Fibroblast of skin of right quadriceps (primary cell): Measurements from ENCODE around the gene ZNF764.
"Not testable (repeated sequence)": the region's sequence is repeated elsewhere in the genome, so short reads cannot be mapped to it uniquely, and the experiment has no call there.

Experiments used
- DNase-seq: peaks from one replicate; pipeline ENCODE4 v3.0.0-alpha.2; 2013

ZNF764 gene

DNA sequence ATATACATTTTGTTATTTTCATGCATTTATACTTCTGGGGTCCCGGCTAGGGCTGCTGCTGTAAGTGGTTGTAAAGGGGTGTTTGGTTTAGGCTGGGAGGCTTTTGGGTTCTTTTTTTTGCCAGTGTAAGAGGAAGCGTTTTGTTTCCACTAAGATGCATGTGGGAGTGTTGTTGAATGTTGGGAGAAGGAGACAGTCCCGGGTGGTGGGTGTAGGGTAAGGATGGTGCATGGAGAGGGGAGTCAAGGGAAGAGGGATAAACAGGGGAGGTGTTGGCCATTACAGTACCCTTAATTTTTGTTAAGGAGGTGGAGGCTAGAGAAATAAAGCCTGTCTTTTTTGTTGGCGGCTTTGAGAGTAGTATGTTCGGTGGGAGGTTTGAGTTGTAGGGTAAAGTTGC, 15.1 kb downstream of the ZNF764 start:
- no peak for DNase-seq

DNA sequence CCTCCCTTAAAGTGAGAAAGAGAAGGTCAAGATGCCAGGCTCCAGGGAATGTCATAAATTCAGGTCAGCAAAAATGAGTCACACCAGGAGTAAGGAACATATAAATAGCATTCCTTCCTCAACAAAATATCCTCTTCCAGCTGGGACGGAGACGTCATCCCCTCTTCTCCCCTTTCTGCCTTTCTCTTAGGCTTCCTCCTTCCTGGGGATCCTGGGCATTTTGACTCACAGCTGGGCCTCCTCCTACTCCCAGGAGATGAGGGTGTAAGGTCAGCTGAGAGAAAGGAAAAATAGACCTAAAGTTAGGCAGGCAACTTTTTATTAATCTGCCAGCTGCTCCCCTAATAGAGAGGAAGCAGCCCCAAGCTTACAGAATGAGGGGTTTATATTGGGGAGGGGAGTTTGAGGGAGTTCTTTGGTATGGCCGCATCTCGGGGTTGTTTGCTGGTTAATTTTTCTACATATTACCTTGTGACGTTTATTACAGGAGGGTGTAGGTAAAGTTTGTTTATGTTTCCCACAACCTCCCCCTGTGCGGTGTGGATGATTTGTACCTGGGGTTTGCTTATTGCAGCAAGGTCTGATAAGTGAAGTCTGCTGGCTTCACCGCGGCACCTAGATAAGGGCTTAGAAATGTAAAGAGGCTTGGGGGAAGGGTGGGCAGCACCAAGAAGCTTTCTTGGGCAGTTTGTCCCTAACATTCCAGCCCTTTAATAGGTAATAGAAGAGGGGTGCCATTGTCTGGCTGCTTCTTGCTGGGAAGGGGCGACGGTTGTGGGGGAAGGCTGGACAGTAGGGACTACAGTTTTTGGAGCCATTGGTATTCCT, 16.5 kb downstream of the ZNF764 start:
- DNase-seq = peak; percentile 65

DNA sequence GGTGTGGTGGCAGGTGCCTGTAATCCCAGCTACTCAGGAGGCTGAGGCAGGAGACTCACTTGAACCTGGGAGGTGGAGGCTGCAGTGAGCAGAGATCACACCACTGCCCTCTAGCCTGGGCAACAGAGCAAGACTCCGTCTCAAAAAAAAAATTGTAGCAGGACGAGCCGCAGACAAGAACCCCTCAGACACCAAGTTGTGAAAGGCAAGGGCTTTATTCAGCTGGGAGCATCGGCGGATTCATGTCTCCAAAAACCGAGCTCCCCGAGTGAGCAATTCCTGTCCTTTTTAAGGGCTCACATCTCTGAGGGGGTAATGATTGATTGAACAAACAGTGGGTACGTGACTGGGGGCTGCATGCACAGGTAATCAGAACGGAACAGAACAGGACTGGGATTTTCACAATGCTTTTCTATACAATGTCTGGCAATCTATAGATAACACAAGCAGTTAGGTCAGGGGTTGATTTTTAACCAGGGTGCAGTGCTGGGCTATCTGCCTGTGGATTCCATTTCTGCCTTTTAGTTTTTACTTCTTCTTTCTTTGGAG, 17.2 kb downstream of the ZNF764 start:
- DNase-seq = not testable (repeated sequence)

DNA sequence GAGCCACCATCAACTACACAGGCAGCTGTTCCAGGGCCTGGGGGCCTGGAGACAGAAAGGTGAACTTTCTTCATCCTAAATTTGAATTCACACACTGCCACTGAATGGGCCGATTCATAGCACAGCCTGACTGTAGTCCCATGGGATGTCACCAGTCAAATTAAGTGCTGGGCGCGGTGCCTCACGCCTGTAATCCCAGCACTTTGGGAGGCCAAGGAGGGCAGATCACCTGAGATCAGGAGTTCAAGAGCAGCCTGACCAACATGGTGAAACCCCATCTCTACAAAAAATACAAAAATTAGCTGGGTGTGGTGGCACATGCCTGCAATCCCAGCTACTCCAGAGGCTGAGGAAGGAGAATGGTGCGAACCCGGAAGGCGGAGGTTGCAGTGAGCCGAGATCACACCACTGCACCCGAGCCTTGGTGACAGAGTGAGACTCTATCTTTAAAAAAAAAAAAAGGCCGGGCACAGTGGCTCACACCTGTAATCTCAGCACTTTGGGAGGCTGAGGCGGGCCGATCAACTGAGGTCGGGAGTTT, 18.1 kb downstream of the ZNF764 start:
- not testable (repeated sequence) for DNase-seq

DNA sequence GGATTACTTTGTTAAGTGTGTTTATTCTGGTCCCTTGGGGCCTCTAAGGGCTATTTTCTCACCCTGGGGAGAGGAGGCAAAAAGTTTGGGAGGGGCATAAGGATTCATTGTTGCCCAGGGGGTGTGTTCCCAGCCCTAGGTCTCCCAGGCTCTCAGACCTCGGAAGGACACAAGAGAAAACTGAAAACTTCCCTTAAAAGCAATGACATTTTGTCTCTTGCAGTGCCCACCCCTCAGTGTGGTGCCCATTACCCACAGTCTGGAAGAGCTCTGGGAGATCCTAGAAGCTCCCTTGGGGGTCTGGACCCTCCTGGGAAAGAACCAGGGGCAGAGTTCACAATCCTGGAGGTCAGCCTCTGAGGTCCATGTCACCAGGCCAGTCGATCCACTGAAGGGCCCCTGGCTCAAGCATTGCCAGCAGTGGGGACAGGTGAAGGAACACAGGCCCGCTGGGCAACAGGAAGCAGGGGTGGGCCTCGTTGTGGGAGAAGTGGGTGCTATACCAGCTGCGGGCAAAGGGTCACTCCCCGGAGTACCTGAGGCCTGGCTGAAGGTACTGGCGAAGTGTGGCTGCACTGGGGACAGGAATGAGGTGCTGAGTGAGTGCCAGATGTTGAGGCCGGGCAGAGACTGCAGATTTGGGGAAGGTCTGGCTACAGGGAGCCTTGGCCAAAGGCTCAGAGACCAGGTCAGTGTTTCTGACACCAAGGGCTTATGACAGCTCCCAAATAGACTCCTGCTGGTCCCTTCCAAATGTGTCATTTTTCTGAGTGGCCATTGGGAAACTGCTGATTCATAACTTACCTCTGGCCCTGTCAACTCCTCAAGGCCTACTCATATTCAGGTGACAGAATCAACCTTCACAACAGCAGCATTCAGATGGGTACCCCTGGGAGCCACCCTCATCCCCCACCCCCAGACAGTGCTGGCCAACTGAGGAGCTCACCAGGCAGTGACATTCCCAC, 18.9 kb downstream of the ZNF764 start:
- DNase-seq = no peak

DNA sequence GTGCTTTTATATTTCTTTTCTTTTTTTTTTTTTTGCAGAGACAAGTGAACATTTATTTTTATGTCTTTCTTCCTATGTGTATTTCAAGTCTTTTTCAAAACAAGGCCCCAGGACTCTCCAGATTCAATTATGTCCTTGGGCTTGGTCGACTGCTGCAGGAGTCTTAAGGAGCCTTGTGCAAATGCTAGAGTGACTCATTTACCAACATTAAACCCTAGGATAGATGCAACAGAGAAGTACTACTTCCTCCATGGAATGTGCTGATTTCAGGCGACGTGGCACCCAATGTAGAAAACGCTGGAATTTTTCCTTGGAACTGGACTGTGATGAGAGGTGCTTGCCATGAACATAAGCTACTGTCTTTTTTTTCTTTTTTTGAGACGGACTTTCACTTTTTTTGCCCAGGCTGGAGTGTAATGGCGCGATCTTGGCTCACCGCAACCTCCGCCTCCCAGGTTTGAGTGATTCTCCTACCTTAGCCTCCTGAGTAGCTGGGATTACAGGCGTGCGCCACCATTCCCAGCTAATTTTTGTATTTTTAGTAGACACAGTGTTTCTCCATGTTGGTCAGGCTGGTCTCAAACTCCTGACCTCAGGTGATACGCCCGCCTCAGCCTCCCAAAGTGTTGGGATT, 21.7 kb downstream of the ZNF764 start:
- DNase-seq = not testable (repeated sequence)

DNA sequence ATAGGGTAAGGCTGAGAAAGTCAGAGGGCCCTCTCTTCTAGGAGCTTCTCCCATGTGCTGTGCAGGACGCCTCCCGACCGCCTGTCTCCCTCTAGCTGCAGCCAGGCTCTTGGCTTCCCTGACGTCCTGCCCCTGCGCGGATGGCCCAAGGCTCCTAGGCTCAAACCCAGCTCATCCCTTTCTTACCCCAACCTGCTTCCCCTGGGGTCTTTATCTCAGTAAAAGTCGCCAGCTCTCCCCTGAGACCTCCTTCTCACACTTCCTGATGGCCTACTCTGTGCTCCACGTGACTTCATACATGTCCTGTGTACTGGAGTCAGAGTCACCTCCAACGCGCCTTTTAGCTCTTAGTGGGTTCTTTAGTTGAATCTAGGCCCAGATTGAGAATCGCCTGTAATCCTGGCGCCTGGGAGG, 22.4 kb downstream of the ZNF764 start:
- peak; percentile 68 for DNase-seq

DNA sequence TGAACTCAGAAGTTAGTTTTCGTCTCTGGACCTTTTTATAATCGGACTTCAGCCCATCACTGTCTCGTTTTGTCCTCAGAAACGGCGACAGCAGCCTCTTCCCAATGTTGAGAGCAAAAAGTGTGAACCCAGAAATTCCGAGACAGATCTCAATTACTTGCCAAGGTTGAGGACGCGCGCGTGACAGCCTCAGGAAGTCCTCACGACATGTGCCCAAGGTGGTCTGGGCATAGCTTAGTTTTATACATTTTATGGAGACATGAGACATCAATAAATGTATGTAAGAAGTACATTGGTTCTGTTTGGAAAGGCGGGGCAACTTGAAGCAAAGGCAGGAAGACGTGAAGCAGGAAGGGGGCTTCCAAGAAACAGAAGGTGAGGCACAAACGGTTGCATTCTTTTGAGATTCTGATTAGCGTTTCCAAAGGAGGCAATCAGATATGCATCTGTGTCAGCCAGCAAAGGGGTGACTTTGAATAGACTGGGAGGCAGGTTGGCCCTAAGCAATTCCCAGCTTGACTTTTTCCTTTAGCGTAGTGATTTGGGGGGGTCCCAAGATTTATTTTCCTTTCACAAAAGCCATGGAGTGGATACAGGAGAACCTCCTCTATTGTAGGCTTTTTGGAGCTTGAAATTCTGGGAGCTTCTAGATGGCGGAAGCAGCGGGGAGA, 22.9 kb downstream of the ZNF764 start:
- no peak for DNase-seq

DNA sequence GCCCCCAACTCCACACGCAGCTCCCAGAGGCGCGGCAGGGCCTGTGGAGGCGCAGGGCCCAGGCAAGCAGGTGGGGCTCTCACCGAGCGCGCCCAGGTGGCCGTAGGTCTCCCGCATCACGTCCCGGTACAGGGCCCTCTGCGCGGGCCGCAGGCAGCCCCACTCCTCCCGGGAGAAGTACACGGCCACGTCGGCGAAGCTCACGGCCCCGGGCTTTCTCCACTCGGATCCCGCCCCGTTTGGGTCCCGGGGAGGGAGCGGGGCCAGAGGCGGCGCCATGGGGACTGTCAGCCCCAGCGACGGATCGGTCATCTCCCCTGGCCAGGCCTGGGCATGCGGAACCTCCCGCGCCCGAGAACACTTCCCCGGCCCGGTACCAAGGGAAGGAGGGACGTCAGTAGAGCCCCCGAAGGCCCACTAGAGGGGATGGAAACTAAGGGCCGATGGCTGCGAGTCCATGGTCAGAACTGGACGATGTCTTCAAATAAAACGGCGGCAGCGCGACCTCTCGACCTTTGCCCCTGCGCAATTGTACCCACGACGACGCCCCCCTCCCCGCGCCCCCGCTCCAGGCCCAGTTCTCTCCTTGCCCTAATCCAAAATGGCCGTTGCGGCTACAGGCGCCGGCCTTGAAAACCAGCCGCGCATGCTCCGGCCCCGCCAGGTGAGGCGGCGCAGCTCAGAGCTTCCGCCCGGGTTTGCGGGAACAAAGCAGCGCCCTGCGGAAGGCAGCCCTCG, 23.6 kb downstream of the ZNF764 start, which contains the start of gene ZNF747:
ZNF747 (minus strand) TSS at position 491 of the 738 bp plus-strand sequence; CDS start at position 312, 179 bp downstream.
- peak; percentile 84 for DNase-seq

DNA sequence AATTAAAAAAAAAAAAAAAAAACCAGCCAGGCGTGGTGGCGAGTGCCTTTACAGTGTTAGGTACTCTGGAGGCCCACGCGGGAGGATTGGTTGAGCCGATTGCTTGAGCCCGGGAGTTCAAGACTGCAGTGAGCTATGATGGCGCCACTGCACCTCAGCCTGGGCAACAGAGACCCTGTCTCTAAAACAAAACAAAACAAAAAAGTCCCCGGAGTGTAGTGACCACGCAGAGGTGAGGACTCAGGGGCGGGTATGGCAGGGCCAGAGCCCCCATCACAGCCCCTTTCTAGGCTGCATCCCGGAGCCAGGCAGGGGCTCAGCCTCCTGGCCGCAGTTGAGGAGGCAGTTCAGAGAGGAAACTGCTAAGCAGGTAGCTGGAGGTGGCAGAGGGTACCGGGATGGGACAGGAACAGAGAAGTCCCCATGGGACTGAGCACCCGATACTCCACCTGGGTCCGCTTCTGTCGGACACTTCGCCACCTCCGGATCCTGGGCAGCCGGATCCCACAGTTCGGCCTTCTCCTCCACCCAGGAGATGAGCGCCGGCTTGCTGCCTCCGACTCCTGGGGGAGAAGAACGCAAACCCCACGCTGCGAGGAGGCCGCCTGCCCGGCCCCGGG, 24.3 kb downstream of the ZNF764 start:
- DNase-seq = no peak

DNA sequence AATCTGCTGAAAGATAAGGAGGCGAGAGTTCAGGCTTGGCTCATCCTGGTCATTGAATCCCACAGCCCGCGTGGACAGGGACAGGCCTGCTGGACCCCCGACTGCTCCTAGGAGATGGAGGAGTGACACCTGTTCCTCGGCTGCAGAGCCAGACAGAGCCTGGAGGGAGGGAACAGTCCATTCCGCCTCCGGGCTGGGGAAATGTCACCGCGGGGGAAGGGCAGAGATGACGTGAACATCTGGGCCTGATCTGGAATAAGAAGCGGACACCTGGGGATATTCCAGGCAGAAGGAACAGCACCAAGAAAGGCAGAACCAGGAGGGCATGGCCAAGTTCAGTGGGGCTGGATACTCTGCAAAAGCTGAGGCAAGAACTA, 25.0 kb downstream of the ZNF764 start:
- no peak for DNase-seq

DNA sequence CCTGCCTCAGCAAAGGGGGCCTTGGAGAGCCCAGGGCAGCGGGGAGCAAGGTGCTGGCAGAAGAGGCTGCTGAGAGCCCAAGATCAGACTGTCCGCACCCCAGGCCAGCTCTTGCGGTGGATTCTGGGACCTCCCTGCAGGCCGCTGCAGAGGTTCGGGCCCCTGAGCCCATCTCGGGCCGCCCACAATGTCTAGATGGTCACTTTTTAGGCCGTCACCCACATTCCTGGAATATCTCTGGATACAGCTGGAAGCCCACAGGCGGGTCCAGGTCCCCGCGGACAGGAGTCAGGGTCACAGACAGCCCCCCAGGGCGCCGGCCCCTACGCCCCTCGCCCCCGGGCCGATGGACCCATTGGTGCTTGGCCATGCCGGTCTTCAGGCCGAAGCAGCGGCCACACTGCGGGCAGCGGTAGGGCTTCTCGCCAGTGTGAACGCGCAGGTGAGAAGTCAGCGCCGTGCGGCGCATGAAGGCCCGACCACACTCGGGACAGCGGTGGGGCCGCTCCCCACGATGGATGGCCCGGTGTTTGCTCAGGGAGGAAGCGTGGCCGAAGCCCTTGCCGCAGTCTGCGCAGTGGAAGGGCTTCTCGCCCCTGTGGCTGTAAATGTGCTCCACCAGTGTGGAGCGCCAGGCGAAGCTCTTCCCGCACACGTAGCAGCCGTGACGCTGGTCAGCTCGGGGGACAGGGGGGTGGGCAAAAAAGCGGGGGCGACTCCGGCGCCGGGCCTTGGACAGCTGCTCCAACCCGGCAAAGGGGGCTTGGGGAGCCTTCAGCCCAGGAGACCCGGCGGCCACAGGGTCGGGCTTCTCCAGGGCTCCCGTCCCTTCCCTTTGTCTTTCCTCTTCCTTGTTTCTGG, 25.7 kb downstream of the ZNF764 start:
- DNase-seq = no peak

DNA sequence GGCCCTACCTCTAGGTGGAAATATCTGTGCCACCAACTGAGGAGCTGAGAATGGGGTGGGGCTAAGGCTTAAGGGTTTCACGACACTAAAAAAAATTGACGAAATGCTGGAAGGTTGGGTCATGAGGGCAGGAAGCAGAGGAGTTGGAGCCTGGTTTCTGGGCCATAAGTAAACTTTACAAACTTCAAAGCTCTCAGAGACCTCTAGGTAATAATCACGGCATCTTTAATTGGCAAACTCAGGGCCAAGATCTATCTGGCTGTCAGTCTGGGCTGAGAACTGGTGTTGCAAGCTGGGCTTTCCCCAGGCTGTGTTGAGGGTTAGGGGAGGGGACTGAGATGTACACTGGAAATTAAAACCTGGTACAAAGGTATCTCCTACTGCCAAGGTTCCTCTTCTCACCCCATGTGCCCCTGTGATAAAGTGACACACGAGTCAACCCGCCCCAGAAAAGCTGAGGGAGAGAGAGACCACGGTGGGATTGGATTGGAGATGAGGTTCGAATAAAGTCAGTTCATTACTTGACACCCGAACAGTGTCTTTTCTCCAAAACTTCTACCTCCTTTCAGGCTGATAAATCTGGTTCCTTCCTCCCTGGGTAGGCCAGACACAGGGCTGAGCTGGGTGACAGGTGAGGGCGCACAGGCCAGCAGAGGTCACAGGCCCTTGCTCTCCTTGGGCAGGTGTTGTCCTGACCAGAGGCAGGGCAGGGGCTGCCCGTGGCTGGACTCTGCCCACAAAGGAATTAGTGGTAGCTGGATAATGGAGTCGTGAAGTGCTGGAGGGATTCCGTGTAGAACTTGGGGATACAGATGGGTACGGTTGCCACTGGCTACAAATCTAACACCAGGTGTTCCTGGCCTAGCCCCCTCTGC, 27.8 kb downstream of the ZNF764 start:
- no peak for DNase-seq

DNA sequence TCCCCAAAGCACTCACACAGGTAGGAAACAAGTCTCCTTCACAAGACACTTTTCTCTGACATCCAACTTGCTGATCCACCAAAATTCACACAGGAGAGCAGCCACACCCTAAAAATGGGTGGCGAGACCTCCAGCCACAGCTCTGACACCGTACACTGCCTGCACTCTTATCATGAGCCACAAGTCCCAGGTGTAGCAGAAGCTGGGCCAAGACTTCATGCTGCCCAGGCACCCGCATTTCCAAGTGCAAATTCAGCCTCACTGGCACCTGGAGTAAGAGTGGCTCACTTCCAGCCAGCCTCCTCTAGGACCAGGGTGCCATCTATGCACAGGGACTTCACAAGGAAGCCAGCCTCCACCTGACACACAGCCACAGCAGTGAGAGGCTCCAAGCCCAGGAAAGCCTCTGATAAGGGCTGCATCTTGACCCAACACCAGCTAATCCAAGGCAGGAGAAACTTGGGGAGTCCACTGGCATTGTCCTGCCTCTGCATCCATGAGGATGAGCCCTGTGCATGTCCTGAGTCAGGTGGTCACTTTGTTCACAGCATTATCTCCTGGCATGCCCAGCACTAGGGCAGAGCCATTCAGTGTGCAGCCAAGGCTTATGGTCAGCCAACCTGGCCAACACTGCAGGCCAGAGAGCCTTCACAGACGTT, 29.2 kb downstream of the ZNF764 start:
- no peak for DNase-seq

DNA sequence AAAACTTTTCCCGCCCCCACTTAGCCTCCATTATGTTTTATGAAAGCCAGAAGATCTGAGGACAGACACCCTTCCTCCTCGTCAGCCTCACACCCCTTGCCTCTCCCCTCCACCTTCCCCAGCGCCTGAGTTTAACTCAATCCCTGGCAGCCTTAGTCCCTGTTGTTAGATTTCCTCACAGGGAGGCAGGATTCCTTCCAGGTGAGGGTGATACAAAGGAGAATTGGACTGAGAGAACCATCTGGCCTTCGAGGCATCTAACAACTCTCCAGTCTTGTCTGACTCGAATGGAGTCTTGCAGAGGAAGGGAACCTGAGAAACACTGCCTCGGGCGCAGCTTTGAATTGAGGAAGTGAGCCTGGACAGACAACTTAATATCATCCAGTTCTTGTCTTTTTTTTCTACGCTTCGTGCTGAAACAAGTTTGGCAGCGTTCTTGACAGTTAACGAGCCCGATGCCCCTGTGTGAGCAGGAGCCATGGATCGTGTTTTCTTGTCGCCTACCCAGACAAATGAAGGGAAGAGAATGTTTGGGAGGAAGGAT, 30.5 kb downstream of the ZNF764 start:
- DNase-seq = no peak

DNA sequence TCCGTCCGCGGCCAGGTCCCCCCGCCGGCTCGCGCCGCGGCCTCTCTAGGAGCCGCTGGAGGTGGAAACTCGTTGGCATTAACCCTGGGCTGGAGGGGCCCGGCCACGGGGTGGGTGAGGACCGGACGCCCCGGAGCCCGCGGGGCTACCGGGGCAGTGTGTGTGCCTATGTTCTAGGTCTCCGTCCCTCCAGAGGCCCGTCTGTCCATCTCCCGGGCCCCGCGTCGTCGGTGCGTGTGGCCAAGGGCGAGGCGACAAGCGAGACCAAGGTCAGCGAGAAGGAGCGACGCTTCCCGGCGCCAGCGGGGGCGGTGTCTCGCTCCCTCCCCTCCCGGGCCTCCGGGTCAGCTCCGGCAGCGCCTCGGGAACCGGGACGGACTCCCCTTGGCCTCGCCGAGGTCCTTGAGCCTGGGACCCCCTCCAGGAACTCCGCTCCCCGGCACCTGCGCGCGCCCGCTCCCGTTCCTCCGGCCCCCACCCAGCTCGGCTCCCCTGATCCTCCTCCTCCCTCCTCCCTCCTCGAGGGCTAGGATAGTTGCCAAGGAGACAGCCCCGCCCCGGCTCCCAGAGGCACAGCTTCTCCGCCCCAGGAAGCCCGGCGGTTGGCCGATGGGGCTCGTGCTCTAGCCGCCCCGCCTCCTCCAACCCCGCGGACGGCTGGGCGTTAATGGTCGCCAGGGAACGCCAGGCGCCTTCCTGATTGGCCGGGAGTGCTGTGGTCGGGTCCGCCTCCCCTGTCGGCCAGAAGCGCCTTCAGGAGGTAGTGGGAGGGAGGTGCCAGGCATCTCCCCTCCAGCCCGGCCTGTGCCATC, 31.1 kb downstream of the ZNF764 start:
- DNase-seq = peak; percentile 98
